Endothelial cell of umbilical vein (primary cell): ENCODE data around the gene ZBTB46.

Source experiments
- EZH2 ChIP-seq: IDR thresholded peaks from 2 replicates; pipeline ENCODE4 v1.6.1; 2012; ENCODE audit warnings: borderline replicate concordance, low read depth, mild to moderate bottlenecking, moderate library complexity, low read length, inconsistent platforms; ENCODE audit not compliant: severe bottlenecking
- FOS ChIP-seq: IDR thresholded peaks from 2 replicates; pipeline ENCODE4 v1.6.1; 2011; ENCODE audit warnings: mild to moderate bottlenecking, low read length, moderate library complexity, borderline replicate concordance; ENCODE audit not compliant: insufficient read depth
- MYC ChIP-seq: IDR thresholded peaks from one replicate; pipeline ENCODE4 v1.6.1; 2011; ENCODE audit warnings: mild to moderate bottlenecking, low read depth, low read length
- POLR2A ChIP-seq: IDR thresholded peaks from 2 replicates; pipeline ENCODE4 v1.6.1; 2012; ENCODE audit warnings: low read depth, mild to moderate bottlenecking, control low read depth, low read length
- TF ChIP-seq, protein P1 (sequence below), 2 donors: IDR thresholded peaks; 1 replicate in 1 of 2; 2 replicates in 1 of 2; pipeline ENCODE4 v1.5.1; 2011; ENCODE audit warnings: low read length in 2 of 2, mild to moderate bottlenecking in 2 of 2, moderate library complexity in 2 of 2, control low read depth in 1 of 2, inconsistent platforms in 1 of 2, low read depth in 1 of 2; ENCODE audit not compliant: insufficient read depth in 1 of 2; ENCODE audit errors: extremely low read depth in 1 of 2

GRCh38 chr20:63868264-63868663 lies 37.2 kb upstream of the ZBTB46 start:
- TF ChIP-seq, protein P1, sequence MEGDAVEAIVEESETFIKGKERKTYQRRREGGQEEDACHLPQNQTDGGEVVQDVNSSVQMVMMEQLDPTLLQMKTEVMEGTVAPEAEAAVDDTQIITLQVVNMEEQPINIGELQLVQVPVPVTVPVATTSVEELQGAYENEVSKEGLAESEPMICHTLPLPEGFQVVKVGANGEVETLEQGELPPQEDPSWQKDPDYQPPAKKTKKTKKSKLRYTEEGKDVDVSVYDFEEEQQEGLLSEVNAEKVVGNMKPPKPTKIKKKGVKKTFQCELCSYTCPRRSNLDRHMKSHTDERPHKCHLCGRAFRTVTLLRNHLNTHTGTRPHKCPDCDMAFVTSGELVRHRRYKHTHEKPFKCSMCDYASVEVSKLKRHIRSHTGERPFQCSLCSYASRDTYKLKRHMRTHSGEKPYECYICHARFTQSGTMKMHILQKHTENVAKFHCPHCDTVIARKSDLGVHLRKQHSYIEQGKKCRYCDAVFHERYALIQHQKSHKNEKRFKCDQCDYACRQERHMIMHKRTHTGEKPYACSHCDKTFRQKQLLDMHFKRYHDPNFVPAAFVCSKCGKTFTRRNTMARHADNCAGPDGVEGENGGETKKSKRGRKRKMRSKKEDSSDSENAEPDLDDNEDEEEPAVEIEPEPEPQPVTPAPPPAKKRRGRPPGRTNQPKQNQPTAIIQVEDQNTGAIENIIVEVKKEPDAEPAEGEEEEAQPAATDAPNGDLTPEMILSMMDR (IDR thresholded peaks at IDR 0.05; ENCODE audit: extremely low read depth in 1 of 2, insufficient read depth in 1 of 2, low read depth in 1 of 2, low read length in 2 of 2): no peak
- TF ChIP-seq EZH2 (no peak), POLR2A (no peak), MYC (no peak), FOS (no peak)
